Medulla oblongata (tissue), 1 donor: ENCODE measurements around the gene IL24.
"Not testable (repeated sequence)": the region's sequence is repeated elsewhere in the genome, so short reads cannot be mapped to it uniquely, and the experiment has no call there.

Experiments used
- DNase-seq: peaks from one replicate; pipeline ENCODE4 v3.0.0-alpha.2; 2015; ENCODE audit errors: extremely low spot score

The IL24 gene, protein sequence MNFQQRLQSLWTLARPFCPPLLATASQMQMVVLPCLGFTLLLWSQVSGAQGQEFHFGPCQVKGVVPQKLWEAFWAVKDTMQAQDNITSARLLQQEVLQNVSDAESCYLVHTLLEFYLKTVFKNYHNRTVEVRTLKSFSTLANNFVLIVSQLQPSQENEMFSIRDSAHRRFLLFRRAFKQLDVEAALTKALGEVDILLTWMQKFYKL

DNA sequence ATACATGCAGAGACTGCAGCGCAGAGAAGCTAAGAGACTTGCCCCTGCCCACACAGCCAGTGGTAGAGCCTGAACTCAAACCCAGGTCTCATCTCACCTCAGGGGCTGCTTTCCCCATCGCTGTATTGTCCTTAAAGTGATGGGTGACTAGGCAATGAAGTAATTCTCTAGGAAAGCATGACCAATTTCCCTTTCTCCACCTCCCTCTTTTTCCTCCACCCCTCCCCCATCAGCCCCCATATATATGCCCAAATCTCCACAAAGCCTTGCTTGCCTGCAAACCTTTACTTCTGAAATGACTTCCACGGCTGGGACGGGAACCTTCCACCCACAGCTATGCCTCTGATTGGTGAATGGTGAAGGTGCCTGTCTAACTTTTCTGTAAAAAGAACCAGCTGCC, at the start of gene IL24:
IL24 (plus strand) TSS at position 269 of the 400 bp plus-strand sequence. CDS start 390 bp downstream, outside the sequence.
- DNase-seq, result no peak

DNA sequence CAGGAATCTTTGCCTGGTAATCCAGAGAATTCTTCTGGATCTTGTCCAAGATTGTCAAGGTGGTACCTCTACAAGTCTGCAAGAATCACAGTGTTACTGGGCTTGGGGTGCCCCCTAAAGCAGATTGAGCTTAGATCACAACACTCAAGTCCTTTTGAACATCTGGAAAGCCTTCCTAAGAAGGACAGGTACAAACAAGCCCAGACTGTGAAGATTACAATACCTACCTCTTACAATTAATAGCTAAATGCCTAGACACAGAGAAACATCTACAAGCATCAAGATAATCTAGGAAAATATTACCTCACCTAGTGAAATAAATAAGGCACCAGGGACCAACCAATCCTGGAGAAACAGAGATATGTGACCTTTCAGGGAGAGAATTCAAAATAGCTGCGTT, 49.3 kb upstream of the IL24 start:
- DNase-seq, result no peak

DNA sequence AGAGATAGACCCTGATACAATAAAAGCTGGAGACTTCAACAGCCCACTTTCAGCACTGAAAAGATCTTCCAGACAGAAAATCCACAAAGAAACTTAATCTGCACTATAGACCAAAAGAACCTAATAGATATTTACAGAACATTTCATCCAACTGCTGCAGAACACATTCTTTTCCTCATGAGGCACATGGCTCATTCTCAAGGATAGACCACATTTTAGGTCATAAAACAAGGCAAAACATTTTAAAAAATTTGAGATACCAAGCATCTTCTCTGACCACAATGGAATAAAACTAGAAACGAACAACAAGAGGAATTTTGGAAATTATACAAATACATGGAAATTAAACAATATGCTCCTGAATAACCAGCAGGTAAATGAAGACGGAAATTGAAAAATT, 46.8 kb upstream of the IL24 start:
- no peak for DNase-seq

DNA sequence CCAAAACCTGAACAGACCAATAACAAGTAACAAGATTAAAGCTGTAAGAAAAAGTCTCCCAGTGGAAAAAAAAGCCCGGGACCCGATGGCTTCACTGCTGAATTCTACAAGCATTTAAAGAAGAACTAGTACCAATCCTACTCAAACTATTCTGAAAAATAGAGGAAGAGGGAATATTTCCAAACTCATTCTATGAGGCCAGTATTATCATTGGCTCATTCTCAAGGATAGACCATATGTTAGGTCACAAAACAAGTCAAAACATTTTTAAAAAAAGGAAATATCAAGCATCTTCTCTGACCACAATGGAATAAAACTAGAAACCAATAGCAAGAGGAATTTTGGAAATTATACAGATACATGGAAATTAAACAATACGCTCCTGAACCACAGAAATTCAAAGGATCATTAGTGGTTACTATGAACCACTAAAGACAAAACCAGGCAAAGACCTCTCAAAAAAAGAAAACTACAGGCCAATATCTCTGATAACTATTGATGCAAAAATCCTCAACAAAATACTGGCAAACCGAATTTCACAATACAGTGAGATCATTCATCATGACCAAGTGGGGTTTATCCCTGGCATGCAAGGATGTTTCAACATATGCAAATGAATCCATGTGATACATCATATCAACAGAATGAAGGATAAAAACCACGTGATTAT, 45.8 kb upstream of the IL24 start:
- DNase-seq, result no peak

DNA sequence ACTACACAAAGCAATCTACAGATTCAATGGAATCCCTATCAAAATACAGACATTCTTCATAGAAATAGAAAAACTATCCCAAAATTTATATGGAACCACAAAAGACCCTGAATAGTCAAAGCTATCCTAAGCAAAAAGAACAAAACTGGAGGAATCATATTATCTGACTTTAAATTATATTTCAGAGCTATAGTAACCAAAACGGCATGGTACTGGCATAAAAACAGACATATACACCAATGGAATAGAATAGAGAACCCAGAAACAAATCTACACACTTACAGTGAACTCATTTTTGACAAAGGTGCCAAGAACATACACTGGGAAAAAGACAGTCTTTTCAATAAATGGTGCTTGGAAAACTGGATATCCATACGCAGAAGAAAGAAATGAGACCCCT, 44.6 kb upstream of the IL24 start:
- DNase-seq, result not testable (repeated sequence)

DNA sequence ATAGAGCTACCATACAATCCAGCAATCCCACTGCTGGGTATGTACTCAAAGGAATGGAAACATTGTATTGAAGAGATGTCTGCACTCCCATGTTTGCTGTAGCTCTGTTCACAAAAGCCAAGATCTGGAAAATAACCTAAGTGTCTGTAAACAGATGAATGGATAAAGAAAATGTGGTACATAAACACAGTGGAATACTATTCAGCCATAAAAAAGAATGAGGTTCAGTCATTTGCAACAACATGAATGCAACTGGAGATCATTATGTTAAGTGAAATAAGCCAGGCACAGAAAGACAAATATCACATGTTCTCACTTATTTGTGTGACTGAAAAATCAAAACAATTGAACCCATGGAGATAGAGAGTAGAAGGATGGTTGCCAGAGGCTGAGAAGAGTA, 43.5 kb upstream of the IL24 start:
- DNase-seq, result not testable (repeated sequence)

DNA sequence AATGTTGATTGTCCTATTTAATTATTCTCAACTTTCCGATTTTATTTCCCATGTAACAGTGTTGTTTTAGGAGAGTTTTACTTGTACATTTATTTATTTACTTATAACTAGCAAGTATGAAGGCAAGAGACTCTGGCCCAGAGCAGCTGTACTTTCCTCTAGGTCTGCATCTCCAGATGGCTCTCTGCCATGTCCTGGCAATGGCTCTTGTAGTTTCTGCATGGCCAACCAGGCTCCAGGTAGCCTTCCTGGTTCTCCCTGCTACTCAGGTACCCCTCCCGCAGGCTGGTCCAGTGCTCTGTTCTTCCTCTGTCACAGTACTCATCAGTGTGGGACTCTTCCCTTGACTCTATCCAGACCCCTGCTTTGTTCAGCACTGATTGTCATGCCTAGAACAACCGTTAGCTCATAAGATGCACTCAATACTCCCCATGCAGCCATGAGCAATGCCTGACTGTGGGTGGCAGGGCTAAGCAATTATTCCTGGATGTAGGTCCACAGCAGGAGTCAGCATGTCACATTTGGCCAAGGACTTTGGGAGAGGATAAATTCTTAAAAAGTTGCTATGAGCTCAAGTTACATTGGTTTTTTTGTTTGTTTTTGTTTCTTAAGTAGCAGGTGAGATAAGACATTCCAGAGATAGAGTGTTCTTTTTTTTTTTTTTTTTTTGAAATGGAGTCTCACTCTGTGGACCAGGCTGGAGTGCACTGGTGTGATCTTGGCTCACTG, 42.7 kb upstream of the IL24 start:
- no peak for DNase-seq

DNA sequence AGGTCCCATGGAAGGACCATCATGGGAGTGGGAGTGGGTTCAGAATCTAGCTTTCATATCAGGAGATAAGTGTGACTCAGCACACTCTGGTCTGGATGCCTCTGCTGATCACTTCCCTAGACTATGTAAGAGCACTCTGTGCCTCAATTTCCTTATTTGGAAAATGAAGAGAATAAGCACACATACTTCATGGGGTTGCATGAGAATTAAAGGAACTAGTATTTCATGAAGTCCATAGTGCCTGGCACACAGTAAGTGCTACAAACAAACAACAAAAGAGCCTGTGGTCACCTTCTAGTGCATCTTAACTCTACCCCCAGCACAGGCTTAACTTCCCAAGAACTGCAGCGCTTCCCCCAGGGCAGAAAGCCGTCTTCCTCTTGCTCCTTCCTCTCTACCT, 41.4 kb upstream of the IL24 start:
- DNase-seq, result no peak

DNA sequence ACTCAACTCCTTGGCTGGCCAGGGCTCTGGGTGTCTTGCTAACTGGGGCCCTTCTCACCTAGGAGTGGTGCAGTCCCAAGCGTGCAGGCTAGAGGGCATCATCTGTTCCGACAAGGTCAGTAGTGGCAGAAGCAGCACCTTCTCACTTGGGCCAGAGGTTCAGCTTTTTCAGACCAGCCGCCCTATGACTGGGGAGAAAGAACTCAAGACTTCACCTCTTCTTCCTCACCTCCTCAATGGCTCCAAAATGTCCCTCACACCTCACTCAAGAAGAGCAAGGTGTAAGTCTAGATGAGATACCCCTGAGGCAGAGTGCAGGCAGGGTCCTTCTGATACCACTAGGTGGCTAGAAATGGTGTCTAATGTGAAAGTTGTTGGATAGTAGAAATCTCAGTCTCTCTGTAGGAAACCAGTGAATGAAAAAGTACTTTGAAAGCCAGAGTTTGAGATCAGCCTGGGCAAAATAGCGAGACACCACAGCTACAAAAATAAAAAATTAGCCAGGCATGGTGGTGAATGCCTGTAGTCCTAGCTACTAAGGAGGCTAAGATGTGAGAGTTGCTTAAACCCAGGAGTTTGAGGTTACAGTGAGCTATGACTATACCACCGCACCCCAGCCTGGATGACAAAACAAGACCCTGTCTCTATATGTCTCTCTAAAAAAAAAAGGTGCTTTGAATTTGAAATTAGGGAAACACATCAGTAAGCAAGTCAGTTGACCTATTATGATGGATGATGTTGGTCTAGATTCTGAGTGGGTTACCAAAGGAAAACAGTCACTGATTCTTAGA, 40.4 kb upstream of the IL24 start:
- no peak for DNase-seq

DNA sequence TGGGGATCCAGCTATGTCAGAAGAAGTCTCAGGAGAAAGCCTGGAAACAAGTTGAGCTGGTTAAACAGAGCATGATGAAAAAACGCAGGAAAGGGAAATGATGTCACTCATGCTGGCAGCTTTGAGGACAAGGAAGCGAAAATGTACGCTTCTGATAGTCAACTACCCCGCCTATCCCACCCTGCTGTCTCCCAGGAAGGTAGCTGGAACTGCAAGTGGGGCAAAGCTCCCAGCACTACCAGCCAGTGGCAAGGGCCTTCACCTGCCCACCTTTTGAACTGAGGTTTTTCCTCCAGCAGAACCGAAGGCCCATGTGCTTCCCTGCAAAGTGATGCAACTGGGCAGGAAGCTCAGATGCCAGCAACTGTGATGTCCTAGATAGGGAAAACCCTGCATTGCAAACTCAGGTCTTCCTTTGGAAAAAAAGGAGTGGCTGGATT, 38.1 kb upstream of the IL24 start:
- DNase-seq, result peak; percentile 42

DNA sequence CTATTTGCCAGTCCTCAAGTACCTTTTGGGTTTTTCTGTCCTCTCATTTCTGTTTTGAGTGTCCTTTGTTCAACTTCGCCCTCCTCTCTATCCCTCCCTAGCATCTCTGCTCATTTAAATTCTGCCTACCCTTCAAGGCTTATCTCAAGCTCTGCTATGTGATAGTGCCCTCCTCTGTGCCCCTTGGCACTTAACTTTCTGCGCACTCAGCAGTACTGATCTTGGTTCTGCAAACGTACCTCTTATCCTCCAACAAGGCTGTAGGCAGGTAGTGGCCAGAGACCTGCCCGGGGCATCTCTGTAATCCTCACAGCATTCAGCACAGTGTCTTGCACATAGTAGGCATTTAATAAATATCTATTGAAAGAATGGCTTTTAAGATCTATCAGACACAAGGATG, 37.1 kb upstream of the IL24 start:
- DNase-seq, result no peak

DNA sequence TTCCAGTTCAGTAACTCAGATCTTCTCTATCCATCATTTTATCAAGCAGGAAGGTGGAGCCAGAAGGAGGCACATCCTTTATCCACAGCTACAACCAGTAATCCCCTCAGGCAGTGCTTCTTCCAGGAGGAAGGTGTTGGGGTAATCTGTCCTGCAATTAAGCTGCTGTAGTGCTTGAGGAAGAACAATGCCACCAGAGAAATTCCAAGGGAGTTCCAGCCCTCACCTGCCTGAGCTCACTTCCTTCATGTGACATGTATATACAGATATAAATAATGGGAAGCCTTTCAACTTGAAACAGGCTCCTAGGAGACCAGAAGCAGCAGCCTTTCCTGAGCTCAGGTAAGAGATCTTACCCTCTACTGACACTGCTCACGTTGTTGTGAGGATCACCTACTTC, 34.0 kb upstream of the IL24 start:
- no peak for DNase-seq

DNA sequence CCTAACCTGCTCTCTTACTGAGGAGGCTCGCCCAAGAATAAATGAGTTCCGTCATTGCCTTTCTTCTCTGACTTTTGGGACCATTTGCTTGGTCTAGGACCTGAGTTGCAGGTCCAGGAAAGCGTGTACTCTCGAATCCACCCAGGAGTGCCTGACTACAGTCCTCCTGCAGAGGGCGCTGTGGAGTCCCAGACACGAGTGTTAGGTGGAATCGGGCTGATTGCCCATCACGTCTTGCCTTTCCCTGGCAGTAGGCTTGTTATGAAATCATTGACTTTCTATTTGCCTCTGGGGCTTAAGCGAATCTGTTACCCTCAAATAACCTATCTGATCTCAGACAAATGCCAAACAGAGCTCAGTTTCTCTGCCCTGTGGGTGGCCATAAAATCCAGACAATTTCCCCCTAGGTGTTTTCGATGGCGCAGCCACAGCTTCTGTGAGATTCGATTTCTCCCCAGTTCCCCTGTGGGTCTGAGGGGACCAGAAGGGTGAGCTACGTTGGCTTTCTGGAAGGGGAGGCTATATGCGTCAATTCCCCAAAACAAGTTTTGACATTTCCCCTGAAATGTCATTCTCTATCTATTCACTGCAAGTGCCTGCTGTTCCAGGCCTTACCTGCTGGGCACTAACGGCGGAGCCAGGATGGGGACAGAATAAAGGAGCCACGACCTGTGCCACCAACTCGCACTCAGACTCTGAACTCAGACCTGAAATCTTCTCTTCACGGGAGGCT, 32.1 kb upstream of the IL24 start, which contains the start of gene IL20:
IL20 (plus strand) TSS at position 685 of the 733 bp plus-strand sequence. CDS start 230 bp downstream, outside the sequence.
- peak; percentile 64 for DNase-seq

DNA sequence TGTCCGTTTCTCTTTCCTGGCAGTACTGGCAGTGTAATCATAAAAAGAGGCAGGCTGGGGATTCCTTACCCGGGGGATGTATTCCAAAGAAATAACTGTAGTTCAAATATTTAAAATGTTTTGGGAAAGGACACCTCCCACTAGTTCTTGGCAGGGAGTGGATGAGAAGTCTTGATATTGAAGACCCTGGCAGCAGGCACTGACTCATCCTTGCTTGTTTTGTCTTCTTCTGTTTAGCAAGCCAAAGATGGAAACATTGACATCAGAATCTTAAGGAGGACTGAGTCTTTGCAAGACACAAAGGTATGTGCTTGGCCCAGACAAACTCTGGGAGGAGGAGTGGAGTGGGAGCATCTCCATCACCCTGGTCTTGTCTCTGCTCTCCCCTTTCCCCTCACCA, 31.2 kb upstream of the IL24 start:
- no peak for DNase-seq

DNA sequence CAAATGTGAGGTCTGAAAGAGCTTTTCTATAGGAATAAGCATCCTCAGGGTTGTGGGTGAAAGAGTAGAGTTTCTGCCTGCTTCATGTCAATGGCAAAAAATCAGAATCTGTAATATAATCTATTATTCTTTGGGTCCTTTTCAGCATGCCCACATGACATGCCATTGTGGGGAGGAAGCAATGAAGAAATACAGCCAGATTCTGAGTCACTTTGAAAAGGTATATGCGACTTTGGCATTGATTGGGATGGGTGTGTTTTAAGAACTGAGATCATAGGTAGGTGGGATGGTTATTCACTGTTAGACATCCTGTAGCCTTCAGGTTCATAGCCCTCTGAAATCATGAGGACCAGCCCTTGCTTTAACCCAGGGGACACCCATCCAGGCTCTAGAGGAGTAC, 30.0 kb upstream of the IL24 start:
- DNase-seq, result no peak

DNA sequence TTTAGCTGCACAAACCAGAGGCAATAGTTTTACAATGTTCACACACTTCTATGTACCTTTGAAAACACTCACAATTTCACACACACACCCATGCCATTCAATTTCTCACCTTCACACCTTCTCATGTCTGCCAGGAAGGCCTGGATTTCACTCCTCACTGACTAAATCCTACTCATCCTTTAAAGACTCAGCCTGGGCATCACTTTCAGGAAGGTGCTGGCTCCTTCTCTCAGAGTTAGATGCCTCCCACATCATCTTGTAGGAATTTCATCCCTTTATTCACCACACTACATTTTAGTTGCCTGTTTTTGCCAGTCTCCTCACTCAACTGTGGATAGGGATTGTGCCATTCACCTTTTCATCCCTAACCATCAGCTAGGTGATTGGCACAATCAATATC, 29.5 kb upstream of the IL24 start:
- no peak for DNase-seq

DNA sequence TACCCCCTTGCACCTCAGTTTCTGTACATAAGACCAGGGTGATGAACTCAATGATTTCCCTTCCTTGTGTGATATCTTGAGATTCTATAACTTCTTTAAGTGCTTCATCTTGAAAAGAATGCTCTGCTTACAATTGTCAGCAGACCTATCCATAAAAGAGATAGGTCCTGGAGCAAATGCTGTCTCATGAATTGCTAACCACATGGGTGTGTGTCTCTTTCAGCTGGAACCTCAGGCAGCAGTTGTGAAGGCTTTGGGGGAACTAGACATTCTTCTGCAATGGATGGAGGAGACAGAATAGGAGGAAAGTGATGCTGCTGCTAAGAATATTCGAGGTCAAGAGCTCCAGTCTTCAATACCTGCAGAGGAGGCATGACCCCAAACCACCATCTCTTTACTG, 29.0 kb upstream of the IL24 start:
- no peak for DNase-seq

DNA sequence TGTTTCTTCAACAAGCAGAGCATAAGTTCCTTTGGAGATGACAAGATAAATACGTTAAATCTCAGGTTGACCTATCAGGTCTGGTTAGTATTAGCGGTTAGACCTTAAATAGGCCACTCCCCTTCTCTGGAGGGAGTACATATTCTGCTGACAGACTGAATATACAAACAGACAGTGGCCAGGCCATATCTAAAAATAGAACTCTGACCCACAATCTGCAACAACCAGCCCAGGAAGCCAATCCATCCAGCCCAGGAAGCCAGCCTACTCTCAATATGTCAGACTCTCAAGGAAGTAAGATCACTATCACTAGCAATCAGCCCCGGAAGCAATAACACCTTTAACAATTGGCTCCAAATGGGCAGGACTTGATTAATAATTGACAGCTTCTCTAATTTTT, 25.1 kb upstream of the IL24 start:
- DNase-seq, result no peak

DNA sequence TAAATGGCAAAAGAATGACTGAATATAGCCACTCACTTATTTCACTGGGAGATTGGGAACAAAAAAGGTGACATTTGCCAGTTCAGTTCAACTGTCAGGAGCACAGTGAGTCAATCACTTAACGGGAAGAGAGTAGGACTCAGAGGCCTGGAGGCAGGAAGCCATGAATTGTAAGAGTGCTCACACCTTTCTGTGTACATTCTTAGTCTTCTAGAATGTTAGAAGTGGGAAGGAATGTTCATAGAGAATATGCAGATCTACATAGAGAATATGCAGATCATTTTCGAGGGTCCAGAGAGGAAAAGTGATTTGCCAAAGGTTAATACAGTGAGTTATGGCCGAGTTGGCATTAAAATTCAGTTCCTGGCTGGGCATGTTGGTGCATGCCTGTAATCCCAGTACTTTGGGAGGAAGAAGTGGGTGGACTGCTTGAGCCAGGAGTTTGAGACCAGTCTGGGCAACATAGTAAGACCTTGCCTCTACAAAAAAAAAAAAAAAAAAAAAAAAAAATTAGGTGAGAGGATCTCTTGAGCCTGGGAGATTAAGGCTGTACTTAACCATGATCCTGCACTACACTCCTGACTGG, 23.5 kb upstream of the IL24 start:
- no peak for DNase-seq

DNA sequence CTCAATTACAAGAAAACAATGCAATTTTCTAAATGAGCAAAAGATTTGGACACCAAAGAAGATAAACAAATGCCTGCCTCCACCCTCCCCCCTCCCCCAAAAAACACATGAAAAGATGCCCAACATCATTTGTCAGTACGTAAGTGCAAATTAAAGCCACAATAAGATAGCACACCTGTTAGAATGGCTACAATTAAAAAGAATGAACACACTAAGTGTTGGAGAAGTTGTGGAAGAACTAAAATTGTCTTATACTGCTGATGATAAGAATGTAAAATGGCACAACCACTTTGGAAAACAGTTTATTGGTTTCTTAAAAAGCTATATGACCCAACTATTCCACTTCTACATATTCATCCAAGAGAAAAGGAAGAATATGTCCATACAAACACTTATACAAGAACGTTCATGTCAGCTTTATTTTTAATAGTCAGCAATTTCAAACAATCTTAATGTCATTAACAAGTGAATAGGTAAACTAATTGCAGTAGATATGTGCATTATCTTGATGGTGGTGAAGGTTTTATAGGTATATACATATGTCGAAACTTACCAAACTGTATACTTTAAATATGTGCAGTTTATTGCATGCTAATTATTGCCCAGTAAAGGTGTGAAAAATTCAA, 21.4 kb upstream of the IL24 start:
- no peak for DNase-seq

DNA sequence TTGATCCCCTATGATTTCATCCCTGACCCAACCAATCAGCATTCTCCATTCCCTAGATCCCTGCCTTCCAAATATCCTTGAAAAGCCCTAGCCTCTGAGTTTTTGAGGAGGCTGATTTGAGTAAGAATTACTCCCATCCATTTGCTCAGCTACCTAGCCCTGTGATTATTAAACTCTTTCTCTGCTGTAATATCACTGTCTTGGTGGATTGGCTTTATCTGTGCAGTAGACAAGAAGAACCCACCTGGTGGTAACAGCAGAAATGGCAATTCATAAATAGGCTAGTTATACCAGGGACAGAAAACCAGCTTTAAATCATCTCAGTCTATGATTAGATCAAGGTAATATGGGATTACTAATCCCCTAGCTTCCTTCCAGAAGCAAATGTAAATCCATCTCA, 18.8 kb upstream of the IL24 start:
- no peak for DNase-seq
